Neuronal stem cell (in vitro differentiated cells): Measurements from ENCODE around the gene MED25.

Source experiments
- DNase-seq: peaks from one replicate; pipeline ENCODE4 v3.0.0-alpha.2; 2013; ENCODE audit warnings: low spot score
- H2AFZ ChIP-seq: one replicate; pipeline ENCODE4 v1.6.1; 2013; ENCODE audit warnings: mild to moderate bottlenecking, low read length, inconsistent platforms
- H2AK5ac ChIP-seq: 2 replicates; pipeline ENCODE4 v1.6.1; 2013; ENCODE audit warnings: low read depth, mild to moderate bottlenecking, inconsistent platforms, low read length, moderate library complexity, mixed read lengths
- H2BK120ac ChIP-seq: 2 replicates; pipeline ENCODE4 v1.6.1; 2013; ENCODE audit warnings: low read depth, mild to moderate bottlenecking, inconsistent platforms, low read length, moderate library complexity, mixed read lengths
- H2BK12ac ChIP-seq: one replicate; pipeline ENCODE4 v1.6.1; 2013; ENCODE audit warnings: low read length, inconsistent platforms
- H2BK15ac ChIP-seq: 2 replicates; pipeline ENCODE4 v1.6.1; 2013; ENCODE audit warnings: mild to moderate bottlenecking, low read length, inconsistent platforms, mixed read lengths
- H2BK5ac ChIP-seq: one replicate; pipeline ENCODE4 v1.6.1; 2013; ENCODE audit warnings: inconsistent platforms, mild to moderate bottlenecking, low read length, moderate library complexity
- H3K14ac ChIP-seq: one replicate; pipeline ENCODE4 v1.6.1; 2013; ENCODE audit warnings: low read length, inconsistent platforms
- H3K18ac ChIP-seq: 2 replicates; pipeline ENCODE4 v1.6.1; 2013; ENCODE audit warnings: low read length, inconsistent platforms
- H3K23ac ChIP-seq: 2 replicates; pipeline ENCODE4 v1.6.1; 2013; ENCODE audit warnings: low read depth, mild to moderate bottlenecking, mixed read lengths, low read length, inconsistent platforms; ENCODE audit not compliant: poor library complexity
- H3K27ac ChIP-seq: replicated peaks from 3 replicates; pipeline ENCODE4 v1.5.1; 2013; ENCODE audit warnings: low read length, inconsistent platforms
- H3K27me3 ChIP-seq, 3 experiments: 2 replicates each; pipeline ENCODE4 v1.6.1; 2013; ENCODE audit warnings: low read length in 3 of 3, mild to moderate bottlenecking in 2 of 3, inconsistent platforms in 1 of 3, low read depth in 1 of 3, mixed read lengths in 1 of 3, moderate library complexity in 1 of 3; ENCODE audit not compliant: control insufficient read depth in 3 of 3, insufficient read depth in 3 of 3
- H3K36me3 ChIP-seq, 2 donors: replicated peaks in 1 of 2; 2 replicates each; pipeline ENCODE4 v1.6.1; 2013; ENCODE audit warnings: low read length in 2 of 2; ENCODE audit not compliant: control insufficient read depth in 2 of 2, insufficient read depth in 2 of 2
- H3K4ac ChIP-seq: 2 replicates; pipeline ENCODE4 v1.6.1; 2013; ENCODE audit warnings: inconsistent platforms, mild to moderate bottlenecking, low read length, moderate library complexity
- H3K4me1 ChIP-seq, 2 donors: 1 replicate in 1 of 2; 2 replicates in 1 of 2; pipeline ENCODE4 v1.6.1; 2013; ENCODE audit warnings: low read length in 2 of 2, low read depth in 1 of 2; ENCODE audit not compliant: control insufficient read depth in 2 of 2, insufficient read depth in 1 of 2
- H3K4me2 ChIP-seq: one replicate; pipeline ENCODE4 v1.6.1; 2013; ENCODE audit warnings: mild to moderate bottlenecking, low read length, inconsistent platforms; ENCODE audit not compliant: insufficient read depth, poor library complexity, severe bottlenecking
- H3K4me3 ChIP-seq, 2 donors: 2 replicates each; pipeline ENCODE4 v1.5.1; 2013; ENCODE audit warnings: low read length in 2 of 2, mild to moderate bottlenecking in 2 of 2, inconsistent platforms in 1 of 2, moderate library complexity in 1 of 2
- H3K79me1 ChIP-seq: one replicate; pipeline ENCODE4 v1.6.1; 2013; ENCODE audit warnings: low read depth, mild to moderate bottlenecking, inconsistent platforms, low read length, moderate library complexity
- H3K9ac ChIP-seq: one replicate; pipeline ENCODE4 v1.6.1; 2013; ENCODE audit warnings: mild to moderate bottlenecking, low read depth, low read length, inconsistent platforms; ENCODE audit not compliant: poor library complexity
- H3K9me3 ChIP-seq, 2 donors: replicated peaks in 1 of 2; 2 replicates each; pipeline versions ENCODE3 to v1.6.1; 2013; ENCODE audit warnings: low read length in 2 of 2, mild to moderate bottlenecking in 2 of 2, inconsistent platforms in 1 of 2, low read depth in 1 of 2, mixed read lengths in 1 of 2, moderate library complexity in 1 of 2; ENCODE audit not compliant: control insufficient read depth in 2 of 2, insufficient read depth in 1 of 2
- H4K8ac ChIP-seq: one replicate; pipeline ENCODE4 v1.6.1; 2013; ENCODE audit warnings: low read depth, mild to moderate bottlenecking, inconsistent platforms, low read length, moderate library complexity
- H4K91ac ChIP-seq: one replicate; pipeline ENCODE4 v1.6.1; 2013; ENCODE audit warnings: low read length, low read depth, mild to moderate bottlenecking, inconsistent platforms; ENCODE audit not compliant: poor library complexity
- WGBS, 2 donors: extraction: QIAGEN DNeasy Blood & Tissue Kit; methylation state at CpG; one replicate each; pipeline ENCODE4 v1.1.7; 2013; ENCODE audit warnings: missing lambda C conversion rate in 2 of 2, mixed read lengths in 1 of 2; ENCODE audit not compliant: insufficient read length in 2 of 2, insufficient replicate concordance in 1 of 2; ENCODE audit errors: extremely low coverage in 2 of 2; 5-methylcytosine and 5-hydroxymethylcytosine counted together

MED25 gene

DNA sequence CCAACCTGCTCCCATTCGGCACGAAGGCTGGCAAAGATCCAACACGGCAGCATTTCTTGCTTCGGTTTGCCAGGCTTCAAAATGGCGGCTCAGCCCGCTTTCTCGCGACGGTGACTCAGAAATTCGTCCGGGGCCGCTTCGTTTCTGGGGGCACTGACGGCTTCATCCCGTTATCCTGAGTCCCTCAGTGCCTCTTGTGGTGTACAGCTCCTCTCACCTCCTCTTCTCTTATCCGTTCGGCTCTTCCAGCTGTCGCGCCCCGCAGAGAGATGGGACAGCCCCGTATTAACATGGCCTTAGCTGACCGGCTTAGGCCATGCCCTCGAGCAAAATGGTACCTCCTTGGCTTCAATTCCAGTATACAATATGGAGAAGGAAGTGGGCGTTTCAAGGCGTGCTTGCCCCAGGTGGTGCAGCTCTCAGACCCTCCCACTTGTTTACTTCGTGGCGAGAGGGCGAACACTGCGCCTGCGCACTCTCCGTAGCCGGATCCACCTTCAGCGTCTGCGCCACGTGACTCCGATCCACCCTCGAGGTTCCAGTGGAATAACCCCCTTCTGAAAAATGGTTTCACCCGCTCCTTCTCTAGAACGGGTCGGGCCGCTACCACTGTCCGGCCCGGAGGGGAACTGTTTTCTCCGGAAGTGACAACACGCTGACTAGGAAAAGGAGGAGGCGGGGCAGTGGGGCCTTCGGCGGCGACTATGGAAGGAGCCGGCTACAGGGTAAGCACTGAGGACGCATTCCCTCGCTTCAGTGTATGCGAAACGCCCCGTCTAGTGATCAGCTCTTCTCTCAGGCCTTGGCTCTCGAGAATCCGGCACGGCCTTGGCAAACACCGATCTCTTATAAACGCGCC, 59.2 kb downstream of the MED25 start, which contains the start of the genes AKT1S1 and TBC1D17:
Gene AKT1S1 (minus strand): TSS at position 336 of the 859 bp plus-strand sequence. CDS start 4,060 bp downstream, outside the sequence.
Gene TBC1D17 (plus strand): TSS at position 683 of the 859 bp plus-strand sequence. CDS start 22 bp downstream, at position 705.
- peak within 1 kb of the TSS; percentile 38 for H4K91ac ChIP-seq
- H3K9ac ChIP-seq = peak within 1 kb of the TSS; percentile 100
- peak within 1 kb of the TSS; percentile 92 for H3K14ac ChIP-seq
- WGBS, 2 donors = no CpG with 5 or more reads among the region's 61 CpGs
- peak; percentile 100 for DNase-seq
- peak within 1 kb of the TSS; percentile 86 to 93 for H3K4me3 ChIP-seq
- peak within 1 kb of the TSS; percentile 96 for H2BK5ac ChIP-seq
- H3K4me2 ChIP-seq = peak within 1 kb of the TSS; percentile 97
- peaks cover 0 to 2% of the 10 kb centered on the region in 2 donors for H3K9me3 ChIP-seq
- peak within 1 kb of the TSS; percentile 93 for H2AFZ ChIP-seq
- peak within 1 kb of the TSS; percentile 95 for H3K27ac ChIP-seq
- H3K4ac ChIP-seq = peak within 1 kb of the TSS; percentile 27
- no peaks in the 10 kb centered on the region for H3K27me3 ChIP-seq
- H2BK120ac ChIP-seq = peak within 1 kb of the TSS; percentile 52
- peaks cover 10 to 12% of the 10 kb centered on the region in 2 donors for H3K4me1 ChIP-seq
- H2BK12ac ChIP-seq = no peak within 1 kb of the TSS
- peak within 1 kb of the TSS; percentile 99 for H3K18ac ChIP-seq
- H3K36me3 ChIP-seq = peaks cover 32 to 33% of the 10 kb centered on the region in 2 donors
- H3K79me1 ChIP-seq = peaks cover 17% of the 10 kb centered on the region
- H4K8ac ChIP-seq = no peak within 1 kb of the TSS
- peak within 1 kb of the TSS; percentile 81 for H2BK15ac ChIP-seq
- peak within 1 kb of the TSS; percentile 47 for H2AK5ac ChIP-seq
- H3K23ac ChIP-seq = peak within 1 kb of the TSS; percentile 98

DNA sequence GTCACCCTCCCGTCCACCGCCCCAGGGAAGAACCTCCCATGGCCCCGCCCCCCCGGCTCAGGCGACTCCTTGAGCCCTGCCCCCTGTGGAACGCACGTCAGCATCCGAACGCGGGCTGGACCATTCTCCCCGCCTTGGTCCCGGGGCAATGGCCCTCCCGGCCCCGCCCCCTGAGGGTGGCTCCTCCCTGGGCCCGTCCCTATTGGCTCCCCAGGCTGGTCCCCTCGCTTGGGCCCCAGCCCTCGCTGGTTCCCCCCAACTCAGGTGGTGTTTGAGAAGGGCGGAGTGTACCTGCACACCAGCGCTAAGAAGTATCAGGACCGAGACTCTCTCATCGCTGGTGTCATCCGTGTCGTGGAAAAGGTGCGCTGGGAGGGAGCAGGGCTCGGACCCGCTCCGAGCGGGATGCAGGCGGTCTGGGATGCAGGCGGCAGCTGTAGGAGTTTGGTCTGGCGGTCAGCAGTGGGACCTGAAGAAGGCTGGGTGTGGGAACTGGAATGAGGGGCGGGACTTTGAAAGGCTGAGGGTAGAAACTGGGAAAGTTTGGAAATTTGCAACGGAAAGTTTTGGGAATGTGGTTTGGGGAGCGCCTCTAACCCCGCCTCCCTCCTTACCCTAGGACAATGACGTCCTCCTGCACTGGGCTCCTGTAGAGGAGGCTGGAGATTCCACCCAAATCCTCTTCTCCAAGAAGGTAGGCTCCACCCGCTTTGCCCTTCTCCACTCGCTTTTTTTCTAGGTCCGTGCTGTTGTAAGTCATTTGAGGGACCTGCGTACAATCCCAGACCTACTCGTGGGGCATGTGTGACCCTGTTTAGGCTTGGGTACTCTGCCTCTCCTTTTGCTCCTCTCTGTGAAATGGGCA, 60.0 kb downstream of the MED25 start:
- DNase-seq = peak; percentile 95
- Histone ChIP-seq H2BK5ac (peak overlapping the region; percentile 42), H3K4me3 (peak overlapping the region; percentile 86 to 93), H2AK5ac (peak overlapping the region; percentile 47), H4K91ac (no peak overlapping the region), H3K4me1 (peaks cover 10 to 12% of the 10 kb centered on the region in 2 donors), H3K9ac (peak overlapping the region; percentile 97), H3K79me1 (peaks cover 20% of the 10 kb centered on the region), H2BK12ac (no peak overlapping the region), H3K27me3 (no peaks in the 10 kb centered on the region), H3K27ac (peak overlapping the region; percentile 95), H3K14ac (peak overlapping the region; percentile 66), H4K8ac (no peak overlapping the region), H3K9me3 (peaks cover 6 to 10% of the 10 kb centered on the region in 2 donors), H3K23ac (peak overlapping the region; percentile 82), H3K4me2 (peak overlapping the region; percentile 97), H2BK120ac (peak overlapping the region; percentile 12), H3K18ac (peak overlapping the region; percentile 99), H3K36me3 (peaks cover 41 to 42% of the 10 kb centered on the region in 2 donors), H3K4ac (no peak overlapping the region), H2AFZ (peak overlapping the region; percentile 93), H2BK15ac (peak overlapping the region; percentile 81)
- no CpG with 5 or more reads among the region's 41 CpGs for WGBS, 2 donors

DNA sequence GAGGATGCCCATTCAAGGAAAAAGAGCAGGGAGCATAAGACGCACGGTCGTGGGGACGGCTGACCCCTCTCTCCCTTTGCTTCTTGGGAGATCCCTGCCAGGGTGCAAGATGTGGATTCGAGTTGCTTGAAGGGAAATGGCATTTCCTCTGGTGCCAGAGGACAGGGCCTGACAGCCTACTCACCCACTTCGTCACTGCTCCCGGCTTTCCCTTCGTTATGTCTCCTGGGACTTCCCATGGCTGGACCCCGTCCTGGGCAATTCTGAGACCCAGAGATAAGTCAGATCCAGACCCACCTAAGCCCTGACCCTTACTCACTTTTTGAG, 60.6 kb downstream of the MED25 start:
- H2BK120ac ChIP-seq = peak overlapping the region; percentile 12
- H3K9ac ChIP-seq = peak overlapping the region; percentile 70
- no peak overlapping the region for H2AFZ ChIP-seq
- H3K9me3 ChIP-seq = peaks cover 7 to 14% of the 10 kb centered on the region in 2 donors
- no peak overlapping the region for H3K4ac ChIP-seq
- no peak overlapping the region for H2BK12ac ChIP-seq
- H3K4me3 ChIP-seq = peak overlapping the region; percentile 86 to 93
- no CpG with 5 or more reads among the region's 9 CpGs for WGBS, 2 donors
- peak overlapping the region; percentile 97 for H3K4me2 ChIP-seq
- H2AK5ac ChIP-seq = peak overlapping the region; percentile 47
- H3K4me1 ChIP-seq = peaks cover 10 to 12% of the 10 kb centered on the region in 2 donors
- DNase-seq = no peak
- H3K36me3 ChIP-seq = peaks cover 47 to 48% of the 10 kb centered on the region in 2 donors
- no peak overlapping the region for H3K18ac ChIP-seq
- H3K27me3 ChIP-seq = no peaks in the 10 kb centered on the region
- no peak overlapping the region for H3K27ac ChIP-seq
- peaks cover 20% of the 10 kb centered on the region for H3K79me1 ChIP-seq
- H3K14ac ChIP-seq = peak overlapping the region; percentile 66
- H4K91ac ChIP-seq = no peak overlapping the region
- no peak overlapping the region for H2BK15ac ChIP-seq
- H3K23ac ChIP-seq = no peak overlapping the region
- no peak overlapping the region for H4K8ac ChIP-seq
- peak overlapping the region; percentile 42 for H2BK5ac ChIP-seq
